Cardiac muscle cell (in vitro differentiated cells and primary cell): ENCODE measurements around the gene P2RX6. TPM values are rescaled to one million over a fixed set of nuclear protein-coding genes. Genes with fewer than 3 reads are reported as not detected.

Experiments
- DNase-seq, 2 donors: peaks; one replicate each; pipeline versions ENCODE4 v3.0.0 to v3.0.0-alpha.2; 2010 to 2017; ENCODE audit warnings: low read depth in 1 of 2, low spot score in 1 of 2
- H3K27ac ChIP-seq: fragments of 200-600 bp; sonication (generic); 2 replicates; pipeline ENCODE4 v1.5.1; 2016
- H3K27me3 ChIP-seq: fragments of 200-600 bp; sonication (generic); 2 replicates; pipeline ENCODE4 v1.6.0; 2016; ENCODE audit warnings: control low read depth
- H3K36me3 ChIP-seq: fragments of 200-600 bp; sonication (generic); 2 replicates; pipeline ENCODE4 v1.5.1; 2016; ENCODE audit warnings: control low read depth
- H3K4me1 ChIP-seq: fragments of 200-600 bp; sonication (generic); 2 replicates; pipeline ENCODE4 v1.8.1; 2017; ENCODE audit warnings: low read depth, mild to moderate bottlenecking, mixed run types
- H3K4me3 ChIP-seq: fragments of 200-600 bp; sonication (generic); 2 replicates; pipeline ENCODE4 v1.5.1; 2016; ENCODE audit warnings: mild to moderate bottlenecking
- H3K9me3 ChIP-seq: fragments of 200-600 bp; sonication (generic); 2 replicates; pipeline ENCODE4 v1.5.1; 2017; ENCODE audit warnings: low read depth, mild to moderate bottlenecking, control low read depth
- polyA plus RNA-seq: library from polyadenylated mRNA; unstranded; fragments of >200 nt; fragmentation: Nextera tagmentation; extraction: Ambion mirVana; gene quantifications from 2 replicates; pipeline ENCODE4 v1.2.1, GENCODE V29; 2016
- total RNA-seq: library from RNA; depleted of rRNA; stranded (reverse); fragments of >200 nt; gene quantifications from 2 replicates; pipeline ENCODE4 v1.2.3, GENCODE V29; 2016
- TF ChIP-seq, protein P1 (sequence below): IDR thresholded peaks from 2 replicates; pipeline ENCODE4 v1.5.1; 2012; ENCODE audit warnings: low read depth, mild to moderate bottlenecking, low read length

P2RX6 gene
- total and polyA plus RNA-seq, 2 experiments from 2014 or later = 8.6 to 8.9 TPM

DNA sequence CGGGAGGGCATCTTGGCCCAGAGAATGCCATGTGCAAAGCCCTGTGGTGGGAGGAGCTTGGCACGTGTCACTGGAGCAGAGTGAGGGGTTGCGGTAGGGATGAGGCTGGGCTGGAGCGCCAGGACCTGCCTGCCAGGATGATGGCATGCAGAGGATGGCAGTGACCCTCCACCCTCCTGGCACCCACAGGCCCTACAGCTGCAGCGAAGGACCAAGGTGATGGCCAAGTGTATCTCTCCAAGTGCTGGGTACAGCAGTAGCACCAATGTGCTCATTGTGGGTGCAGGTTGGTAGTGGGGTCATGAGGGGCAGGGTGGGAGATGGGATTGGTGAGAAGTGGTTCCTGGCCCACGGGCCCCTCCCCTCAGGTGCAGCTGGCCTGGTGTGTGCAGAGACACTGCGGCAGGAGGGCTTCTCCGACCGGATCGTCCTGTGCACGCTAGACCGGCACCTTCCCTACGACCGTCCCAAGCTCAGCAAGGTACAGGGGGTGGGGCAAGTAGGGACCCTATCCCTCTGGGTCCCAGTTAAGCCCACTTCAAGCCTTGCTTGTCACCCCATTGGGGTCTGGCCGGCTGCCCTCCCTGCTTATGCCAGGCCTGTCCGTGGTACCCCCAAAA is 40.5 kb upstream of the P2RX6 start:
- Histone ChIP-seq H3K36me3 (no peaks in the 10 kb centered on the region), H3K4me3 (no peak overlapping the region), H3K9me3 (no peaks in the 10 kb centered on the region), H3K4me1 (no peaks in the 10 kb centered on the region), H3K27me3 (peaks cover 3% of the 10 kb centered on the region), H3K27ac (no peak overlapping the region)
- DNase-seq = no peak
- TF ChIP-seq, protein P1, sequence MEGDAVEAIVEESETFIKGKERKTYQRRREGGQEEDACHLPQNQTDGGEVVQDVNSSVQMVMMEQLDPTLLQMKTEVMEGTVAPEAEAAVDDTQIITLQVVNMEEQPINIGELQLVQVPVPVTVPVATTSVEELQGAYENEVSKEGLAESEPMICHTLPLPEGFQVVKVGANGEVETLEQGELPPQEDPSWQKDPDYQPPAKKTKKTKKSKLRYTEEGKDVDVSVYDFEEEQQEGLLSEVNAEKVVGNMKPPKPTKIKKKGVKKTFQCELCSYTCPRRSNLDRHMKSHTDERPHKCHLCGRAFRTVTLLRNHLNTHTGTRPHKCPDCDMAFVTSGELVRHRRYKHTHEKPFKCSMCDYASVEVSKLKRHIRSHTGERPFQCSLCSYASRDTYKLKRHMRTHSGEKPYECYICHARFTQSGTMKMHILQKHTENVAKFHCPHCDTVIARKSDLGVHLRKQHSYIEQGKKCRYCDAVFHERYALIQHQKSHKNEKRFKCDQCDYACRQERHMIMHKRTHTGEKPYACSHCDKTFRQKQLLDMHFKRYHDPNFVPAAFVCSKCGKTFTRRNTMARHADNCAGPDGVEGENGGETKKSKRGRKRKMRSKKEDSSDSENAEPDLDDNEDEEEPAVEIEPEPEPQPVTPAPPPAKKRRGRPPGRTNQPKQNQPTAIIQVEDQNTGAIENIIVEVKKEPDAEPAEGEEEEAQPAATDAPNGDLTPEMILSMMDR = no peak

DNA sequence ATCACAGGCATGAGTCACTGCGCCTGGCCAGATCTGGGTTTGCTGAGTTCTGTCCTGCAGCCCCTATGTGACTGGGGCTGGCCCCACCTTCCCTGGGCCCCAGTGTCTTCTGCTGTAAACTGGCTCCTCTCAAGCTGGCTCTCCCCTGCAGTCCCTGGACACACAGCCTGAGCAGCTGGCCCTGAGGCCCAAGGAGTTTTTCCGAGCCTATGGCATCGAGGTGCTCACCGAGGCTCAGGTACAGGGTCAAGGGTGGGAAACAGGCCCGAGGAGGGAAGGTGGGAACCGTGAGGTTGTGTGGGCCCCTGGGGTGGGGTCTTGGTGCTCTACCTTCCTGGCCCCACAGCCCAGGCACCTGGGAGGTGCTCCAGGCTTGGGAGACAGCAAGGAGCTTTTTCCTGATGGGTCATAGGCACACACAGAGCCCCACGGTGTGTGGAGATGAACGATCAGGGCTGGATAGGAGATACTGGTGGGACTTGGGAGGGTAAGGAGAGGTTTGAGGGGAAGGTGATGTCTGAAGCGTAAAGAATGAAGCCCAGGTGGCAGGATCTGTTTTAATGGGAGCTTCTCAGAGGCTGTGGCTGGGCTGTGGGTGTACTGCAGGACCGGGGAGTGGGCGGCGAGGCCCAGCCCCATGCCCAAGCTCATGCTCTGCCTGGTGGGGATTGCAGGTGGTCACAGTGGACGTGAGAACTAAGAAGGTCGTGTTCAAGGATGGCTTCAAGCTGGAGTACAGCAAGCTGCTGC is 39.2 kb upstream of the P2RX6 start:
- TF ChIP-seq, protein P1 = no peak
- Histone ChIP-seq H3K9me3 (no peaks in the 10 kb centered on the region), H3K36me3 (no peaks in the 10 kb centered on the region), H3K27me3 (peaks cover 3% of the 10 kb centered on the region), H3K27ac (no peak overlapping the region), H3K4me3 (no peak overlapping the region), H3K4me1 (no peaks in the 10 kb centered on the region)
- no peak for DNase-seq

DNA sequence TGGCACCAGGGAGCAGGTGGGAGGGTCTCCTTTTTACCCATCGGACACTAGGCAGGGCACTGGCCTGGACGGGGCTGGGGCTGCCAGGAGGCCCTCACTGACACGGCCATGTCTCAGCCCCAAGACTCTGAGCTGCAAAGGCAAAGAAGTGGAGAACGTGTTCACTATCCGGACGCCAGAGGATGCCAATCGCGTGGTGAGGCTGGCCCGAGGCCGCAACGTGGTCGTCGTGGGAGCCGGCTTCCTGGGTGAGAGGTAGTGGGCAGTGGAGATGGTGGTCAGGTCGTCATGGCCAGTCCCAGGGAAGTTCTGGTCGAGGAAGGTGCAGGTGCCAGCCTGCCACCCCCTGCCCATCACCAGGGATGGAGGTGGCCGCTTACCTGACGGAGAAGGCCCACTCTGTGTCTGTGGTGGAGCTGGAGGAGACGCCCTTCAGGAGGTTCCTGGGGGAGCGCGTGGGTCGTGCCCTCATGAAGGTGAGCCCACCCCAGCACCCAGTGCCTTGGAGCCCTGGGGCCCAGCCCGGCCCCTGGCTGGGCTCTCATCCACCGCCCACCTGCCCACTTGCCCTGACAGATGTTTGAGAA is 38.6 kb upstream of the P2RX6 start:
- Histone ChIP-seq H3K4me1 (peaks cover 2% of the 10 kb centered on the region), H3K9me3 (no peaks in the 10 kb centered on the region), H3K27ac (no peak overlapping the region), H3K27me3 (peaks cover 3% of the 10 kb centered on the region), H3K36me3 (no peaks in the 10 kb centered on the region), H3K4me3 (no peak overlapping the region)
- DNase-seq = no peak
- TF ChIP-seq, protein P1 = no peak

DNA sequence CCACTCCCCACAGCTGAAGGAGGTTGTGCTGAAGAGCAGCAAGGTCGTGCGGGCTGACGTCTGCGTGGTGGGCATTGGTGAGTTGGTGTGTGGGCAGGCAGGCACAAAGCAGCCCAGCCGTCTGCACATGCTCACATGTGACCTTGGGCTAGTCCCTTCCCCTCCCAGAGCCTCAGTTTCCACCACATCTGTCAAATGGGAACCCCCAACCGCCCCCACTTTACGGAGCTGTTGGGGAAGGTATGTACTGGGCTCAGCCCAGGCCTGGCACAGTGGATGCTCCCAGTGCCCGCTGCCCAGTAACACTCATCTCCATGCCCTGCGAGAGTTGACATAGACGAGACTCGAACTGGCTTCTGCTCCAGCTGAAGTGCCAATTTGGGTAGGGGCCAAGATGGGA is 37.9 kb upstream of the P2RX6 start:
- no peak for DNase-seq
- Histone ChIP-seq H3K4me1 (peaks cover 4% of the 10 kb centered on the region), H3K36me3 (no peaks in the 10 kb centered on the region), H3K4me3 (no peak overlapping the region), H3K27me3 (peaks cover 3% of the 10 kb centered on the region), H3K27ac (no peak overlapping the region), H3K9me3 (no peaks in the 10 kb centered on the region)
- TF ChIP-seq, protein P1 = no peak

DNA sequence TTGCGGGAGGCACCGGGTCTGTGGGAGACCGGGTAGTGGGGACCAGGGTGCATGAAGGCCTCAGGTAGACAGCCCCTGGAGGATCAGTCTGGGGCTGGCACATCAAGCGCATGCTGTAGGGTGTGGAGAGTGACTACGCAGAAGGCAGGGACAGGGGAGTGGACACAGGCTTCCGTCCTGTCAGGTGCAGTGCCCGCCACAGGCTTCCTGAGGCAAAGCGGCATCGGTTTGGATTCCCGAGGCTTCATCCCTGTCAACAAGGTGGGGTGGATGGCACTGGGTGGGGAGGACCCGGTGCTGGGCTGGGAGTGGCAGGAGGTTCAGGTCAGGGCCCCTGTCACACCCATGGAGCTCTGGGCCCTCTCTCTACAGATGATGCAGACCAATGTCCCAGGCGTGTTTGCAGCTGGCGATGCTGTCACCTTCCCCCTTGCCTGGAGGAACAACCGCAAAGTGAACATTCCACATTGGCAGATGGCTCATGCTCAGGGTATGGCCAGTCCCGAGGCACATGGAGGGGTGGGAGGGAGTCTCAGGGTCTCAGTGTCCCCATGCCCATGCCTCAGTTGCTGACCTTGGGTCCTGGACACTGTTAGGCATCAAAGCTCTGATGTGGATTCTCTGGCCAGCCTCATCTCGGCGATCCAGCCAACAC is 37.3 kb upstream of the P2RX6 start:
- DNase-seq = no peak
- TF ChIP-seq, protein P1 = no peak
- Histone ChIP-seq H3K36me3 (no peaks in the 10 kb centered on the region), H3K27ac (no peak overlapping the region), H3K27me3 (peaks cover 3% of the 10 kb centered on the region), H3K9me3 (no peaks in the 10 kb centered on the region), H3K4me3 (no peak overlapping the region), H3K4me1 (peaks cover 4% of the 10 kb centered on the region)
